HG02759 (cell line): ENCODE data around the gene PRELID1.
"Not testable (repeated sequence)": the region's sequence is repeated elsewhere in the genome, so short reads cannot be mapped to it uniquely, and the experiment has no call there.

Experiments used
- ATAC-seq: cut with Tn5 transposase; IDR thresholded peaks from one replicate; pipeline ENCODE4 v1.9.1; 2021; ENCODE audit warnings: mild to moderate bottlenecking, moderate library complexity; ENCODE audit not compliant: unreplicated experiment

Gene PRELID1, protein sequence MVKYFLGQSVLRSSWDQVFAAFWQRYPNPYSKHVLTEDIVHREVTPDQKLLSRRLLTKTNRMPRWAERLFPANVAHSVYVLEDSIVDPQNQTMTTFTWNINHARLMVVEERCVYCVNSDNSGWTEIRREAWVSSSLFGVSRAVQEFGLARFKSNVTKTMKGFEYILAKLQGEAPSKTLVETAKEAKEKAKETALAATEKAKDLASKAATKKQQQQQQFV

DNA sequence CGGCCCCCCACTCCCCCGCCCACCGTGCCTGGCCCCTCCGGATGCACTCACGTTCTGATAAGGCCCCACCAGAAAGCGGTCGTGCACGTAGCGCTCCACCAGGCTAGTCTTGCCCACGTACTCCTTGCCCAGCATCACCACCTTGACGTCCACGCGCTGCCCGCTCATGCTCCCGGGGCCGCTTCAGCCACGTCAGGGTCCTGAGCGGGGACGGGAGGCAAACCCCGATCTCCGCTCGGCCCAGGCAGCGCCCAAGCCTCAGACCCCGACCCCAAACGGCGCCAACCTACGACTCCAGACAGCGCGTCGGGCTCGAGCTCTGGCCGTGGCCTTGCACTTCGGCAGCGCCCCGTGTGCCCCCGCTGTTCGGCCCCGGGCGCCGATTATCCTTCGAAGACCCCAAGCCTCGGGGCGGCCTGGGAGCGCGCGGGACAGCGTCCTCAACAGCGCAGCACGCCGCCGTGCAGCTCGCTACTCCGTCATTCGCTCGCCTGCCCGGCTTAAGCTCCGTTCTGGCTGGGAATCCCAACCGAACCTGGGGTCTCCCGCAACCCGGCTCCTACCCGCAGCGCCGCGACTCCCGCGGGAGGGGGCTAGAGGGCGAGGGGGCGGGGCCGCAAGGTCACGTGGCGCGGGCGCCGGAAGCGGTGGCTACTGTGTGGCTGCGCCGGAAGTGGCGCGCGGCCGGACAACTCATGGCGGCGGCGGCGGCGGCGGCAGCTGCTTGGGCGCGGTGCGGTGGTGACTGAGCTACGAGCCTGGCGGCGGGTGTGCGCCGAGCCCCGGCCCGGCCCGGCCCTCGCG, at the start of gene PRELID1, which contains the start of gene RAB24:
PRELID1 (plus strand) TSS at position 679 of the 804 bp plus-strand sequence. CDS start 187 bp downstream, outside the sequence.
RAB24 (minus strand) TSS at position 599 of the 804 bp plus-strand sequence; CDS start at position 168, 431 bp downstream.
- ATAC-seq, result peak; percentile 63

DNA sequence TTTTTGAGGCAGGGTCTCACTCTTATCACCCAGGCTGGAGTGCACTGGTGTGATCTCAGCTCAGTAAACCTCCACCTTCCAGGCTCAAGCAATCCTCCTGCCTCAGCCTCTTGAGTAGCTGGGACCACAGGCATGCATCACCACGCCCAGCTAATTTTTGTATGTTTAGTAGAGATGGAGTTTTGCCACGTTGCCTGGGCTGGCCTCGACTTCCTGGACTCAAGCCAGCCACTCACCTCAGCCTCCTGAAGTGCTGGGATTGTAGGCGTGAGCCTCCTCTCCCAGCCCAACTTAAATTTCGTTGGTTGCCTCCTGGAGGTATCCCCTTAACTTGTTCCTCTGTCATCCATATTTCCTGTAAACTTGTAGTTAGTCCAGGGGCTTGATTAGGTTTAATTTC, 47.3 kb upstream of the PRELID1 start:
- no peak for ATAC-seq

DNA sequence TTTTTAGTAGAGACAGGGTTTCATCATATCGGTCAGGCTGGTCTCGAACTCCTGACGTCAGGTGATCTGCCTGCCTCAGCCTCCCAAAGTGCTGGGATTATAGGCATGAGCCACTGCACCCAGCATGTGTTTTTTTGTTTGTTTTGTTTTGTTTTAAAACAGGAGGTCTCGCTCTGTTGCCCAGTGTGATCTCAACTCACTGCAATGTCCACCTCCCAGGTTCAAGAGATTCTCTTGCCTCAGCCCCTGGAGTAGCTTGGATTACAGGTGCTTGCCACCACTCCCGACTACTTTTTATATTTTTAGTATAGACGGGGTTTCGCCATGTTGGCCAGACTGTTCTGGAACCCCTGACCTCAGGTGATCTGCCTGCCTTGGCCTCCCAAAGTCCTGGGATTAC, 44.9 kb upstream of the PRELID1 start:
- ATAC-seq, result not testable (repeated sequence)

DNA sequence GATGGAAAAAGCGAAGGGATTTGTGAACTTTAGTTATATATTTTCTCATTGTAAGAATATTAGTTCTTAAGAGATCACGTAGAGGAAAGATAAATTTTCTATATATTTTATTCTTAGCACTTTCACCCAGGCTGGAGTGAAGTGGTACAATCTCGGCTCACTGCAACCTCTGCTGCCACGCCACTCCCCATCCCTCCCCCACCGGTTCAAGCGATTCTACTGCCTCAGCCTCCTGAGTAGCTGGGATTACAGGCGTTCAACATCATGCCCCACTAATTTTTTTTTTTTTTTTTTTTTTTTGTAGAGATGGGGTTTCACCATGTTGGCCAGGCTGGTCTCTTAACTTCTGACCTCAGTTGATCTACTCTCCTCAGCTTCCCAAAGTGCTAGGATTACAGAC, 42.6 kb upstream of the PRELID1 start:
- ATAC-seq, result no peak

DNA sequence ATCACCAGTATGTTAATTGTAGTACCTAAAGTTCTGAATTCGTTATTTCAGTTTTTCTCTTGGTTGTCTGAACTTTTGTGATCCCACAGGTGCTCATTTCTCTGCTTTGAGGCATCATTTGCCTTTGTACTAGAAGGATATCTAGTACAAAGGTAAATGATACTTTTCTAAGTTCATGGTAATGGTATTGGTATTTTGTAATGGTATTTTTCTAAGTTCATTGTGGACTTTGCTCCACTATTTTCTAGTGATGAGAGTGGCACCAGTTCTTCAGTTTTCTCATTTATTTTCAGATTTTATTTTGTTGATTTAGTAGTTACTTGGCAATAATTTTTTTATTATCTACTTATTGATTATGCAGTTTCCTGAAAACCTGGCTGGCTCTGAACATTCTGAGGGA, 42.1 kb upstream of the PRELID1 start:
- ATAC-seq, result no peak

DNA sequence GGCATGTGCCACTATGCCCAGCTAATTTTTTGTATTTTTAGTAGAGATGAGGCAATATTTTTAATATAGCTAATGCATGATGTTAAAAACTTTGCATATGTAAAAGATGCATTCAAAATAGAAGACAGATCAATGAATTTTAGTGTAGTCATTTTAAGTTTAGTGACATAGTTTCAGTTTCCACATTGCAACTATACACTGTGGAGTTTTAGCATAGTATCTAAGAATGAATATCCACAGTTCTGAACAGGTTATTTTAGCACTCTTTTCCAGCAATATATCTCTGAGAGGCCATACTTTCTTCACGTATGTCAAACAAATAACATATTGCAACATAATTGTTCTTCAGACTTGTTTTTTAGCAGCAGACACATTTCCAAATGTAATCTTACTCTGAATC, 39.4 kb upstream of the PRELID1 start:
- no peak for ATAC-seq

DNA sequence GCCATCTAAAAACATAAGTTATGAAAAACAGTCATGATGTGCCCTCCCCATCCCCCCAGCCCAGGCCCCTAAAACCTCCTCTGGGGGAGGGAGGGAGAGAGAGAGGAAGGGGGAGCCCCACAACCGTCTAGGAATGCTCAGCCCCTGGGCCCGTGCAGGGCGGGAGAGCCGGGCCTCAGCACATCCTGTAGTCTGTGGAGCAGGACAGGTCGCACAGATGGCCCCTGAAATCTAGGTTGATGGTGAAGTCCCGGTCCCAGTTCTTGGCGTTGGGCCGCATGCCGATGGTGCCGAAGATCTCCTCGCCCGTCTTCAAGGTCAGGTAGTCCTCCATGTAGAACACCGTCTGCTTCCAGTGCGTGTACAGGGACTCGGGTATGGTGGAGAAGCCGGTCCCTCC, 38.2 kb upstream of the PRELID1 start:
- ATAC-seq, result no peak

DNA sequence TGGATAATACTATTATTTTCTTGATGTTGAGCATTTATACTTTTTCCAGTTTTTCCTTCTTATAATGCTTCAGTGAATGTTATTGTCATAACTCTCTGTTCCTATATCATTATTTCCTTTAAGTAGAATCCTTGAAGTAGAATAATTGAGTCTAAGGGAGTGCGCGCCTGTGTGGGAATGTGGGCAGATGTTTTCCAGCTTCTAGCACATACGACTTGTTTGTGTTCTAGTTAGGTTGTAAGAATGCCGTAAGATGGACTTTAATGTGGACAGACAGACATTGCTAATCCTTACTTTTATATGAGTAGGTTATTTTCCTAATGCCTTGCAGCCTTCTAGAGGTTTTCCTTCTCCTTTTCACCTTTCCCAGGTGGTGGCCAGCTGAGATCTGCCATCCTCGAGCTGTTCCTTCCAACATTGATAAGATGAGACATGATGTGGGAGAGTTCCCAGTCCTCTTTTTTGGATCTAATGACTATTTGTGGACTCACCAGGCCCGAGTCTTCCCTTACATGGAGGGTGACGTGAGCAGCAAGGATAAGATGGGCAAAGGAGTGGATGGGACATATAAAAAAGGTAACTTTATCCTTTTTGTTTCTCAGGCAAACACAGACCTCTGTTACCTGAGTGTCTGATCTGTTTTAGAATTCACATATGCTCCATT, 34.2 kb upstream of the PRELID1 start:
- no peak for ATAC-seq

DNA sequence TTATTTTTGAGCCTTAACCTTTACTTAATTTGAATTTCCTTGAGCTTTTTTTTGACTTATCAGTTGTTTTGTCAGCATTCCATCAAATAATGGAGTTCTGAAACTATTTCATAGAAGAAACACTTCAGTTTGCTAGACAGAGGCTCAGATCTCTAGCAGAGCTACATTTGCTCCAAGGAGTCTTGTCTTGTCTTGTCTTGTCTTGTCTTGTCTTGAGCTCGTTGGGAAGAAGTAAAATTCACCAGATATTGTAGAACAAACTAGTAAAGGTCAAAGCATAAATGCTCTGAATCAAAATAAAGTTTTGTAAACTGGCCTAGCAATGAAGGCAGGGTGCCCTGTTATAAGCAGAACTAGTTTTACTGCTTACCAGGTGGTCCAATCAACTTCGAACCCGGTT, 33.6 kb upstream of the PRELID1 start:
- no peak for ATAC-seq

DNA sequence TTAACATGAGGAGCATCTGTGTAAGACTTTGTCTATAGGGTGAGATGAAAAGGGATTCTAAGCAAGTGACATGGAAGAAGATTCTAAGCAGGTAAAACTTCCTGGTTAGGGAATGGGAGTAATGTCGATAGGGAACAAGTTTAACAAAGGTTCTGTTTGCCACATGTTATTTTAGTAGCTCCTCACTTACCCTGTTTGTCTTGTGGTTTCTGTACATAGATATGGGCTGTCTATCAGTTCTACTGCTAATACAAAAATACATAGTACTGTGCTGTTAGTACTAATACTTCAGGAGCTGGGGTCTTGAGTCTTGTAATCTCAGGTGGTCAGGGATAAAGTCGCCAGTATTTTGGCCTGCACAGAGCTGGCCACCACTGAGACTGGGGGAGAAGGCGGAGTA, 32.9 kb upstream of the PRELID1 start:
- no peak for ATAC-seq

DNA sequence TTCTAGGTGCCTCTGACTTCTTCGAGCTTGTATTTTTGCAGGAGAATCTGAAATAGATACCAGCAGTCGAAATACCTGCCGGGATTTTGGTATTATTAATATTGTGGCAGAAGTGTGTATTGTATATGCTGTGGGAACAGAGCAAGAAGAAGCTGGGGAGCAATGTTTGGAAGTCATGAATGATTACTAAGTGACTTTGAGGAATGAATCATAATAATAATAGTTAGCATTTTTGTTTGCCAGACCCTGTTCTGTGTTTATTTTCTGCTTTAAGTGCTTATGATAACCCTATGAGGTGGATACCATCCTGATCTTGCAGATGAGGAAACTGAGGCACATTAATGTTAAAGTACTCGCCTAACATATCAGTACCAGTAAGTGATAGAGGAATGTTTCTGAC, 32.5 kb upstream of the PRELID1 start:
- ATAC-seq, result no peak

DNA sequence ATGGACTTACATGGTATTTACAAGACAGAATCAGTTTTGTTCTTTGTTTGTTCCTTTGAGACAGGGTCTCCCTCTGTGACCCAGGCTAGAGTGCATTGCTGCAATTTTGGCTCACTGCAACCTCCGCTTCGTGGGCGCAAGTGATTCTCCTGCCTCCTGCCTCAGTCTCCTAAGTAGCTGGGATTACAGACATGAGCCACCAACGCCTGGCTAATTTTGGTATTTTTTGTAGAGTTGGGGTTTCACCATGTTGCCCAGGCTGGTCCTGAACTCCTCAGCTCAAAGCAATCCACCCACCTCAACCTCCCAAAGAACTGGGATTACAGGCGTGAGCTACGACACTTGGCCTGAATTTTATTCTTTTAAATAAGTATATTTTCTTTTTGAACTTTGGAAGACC, 27.7 kb upstream of the PRELID1 start:
- ATAC-seq, result no peak

DNA sequence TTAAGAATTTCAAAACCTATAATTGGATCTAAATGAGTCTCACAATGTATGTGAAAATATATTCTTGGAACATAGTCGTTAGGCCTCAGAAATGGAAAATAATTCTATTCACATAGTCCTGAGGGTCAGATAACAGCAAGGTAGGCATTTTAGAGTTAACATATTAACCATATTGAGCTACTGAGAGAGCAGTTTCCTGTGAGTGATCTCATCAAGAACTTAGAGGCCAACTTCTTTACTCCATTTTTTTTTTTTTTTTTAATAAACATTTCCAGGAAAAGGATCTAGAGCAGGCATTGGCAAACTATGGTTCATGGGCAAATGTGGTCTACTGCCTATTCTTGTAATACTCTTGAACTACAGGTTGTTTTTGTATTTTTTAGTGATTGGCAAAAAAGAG, 26.7 kb upstream of the PRELID1 start:
- no peak for ATAC-seq

DNA sequence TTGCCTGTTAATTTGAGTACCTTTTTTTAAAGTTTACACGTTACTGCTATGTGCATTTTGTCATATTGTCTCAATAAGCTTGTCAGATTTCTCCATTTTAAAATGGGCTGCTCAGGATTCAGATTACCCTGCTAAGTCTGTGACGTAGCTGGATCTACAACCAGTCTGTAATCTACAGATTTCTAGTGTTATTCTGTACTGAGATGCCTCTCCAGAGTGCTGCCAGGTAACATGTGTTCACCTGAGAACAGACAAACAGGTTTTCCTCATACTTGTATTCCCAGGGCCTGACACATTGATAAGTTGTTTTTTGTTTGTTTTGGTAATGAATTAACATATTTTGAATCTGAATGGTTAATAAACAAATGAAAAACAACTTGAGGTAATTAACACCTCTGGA, 15.4 kb upstream of the PRELID1 start:
- ATAC-seq, result no peak

DNA sequence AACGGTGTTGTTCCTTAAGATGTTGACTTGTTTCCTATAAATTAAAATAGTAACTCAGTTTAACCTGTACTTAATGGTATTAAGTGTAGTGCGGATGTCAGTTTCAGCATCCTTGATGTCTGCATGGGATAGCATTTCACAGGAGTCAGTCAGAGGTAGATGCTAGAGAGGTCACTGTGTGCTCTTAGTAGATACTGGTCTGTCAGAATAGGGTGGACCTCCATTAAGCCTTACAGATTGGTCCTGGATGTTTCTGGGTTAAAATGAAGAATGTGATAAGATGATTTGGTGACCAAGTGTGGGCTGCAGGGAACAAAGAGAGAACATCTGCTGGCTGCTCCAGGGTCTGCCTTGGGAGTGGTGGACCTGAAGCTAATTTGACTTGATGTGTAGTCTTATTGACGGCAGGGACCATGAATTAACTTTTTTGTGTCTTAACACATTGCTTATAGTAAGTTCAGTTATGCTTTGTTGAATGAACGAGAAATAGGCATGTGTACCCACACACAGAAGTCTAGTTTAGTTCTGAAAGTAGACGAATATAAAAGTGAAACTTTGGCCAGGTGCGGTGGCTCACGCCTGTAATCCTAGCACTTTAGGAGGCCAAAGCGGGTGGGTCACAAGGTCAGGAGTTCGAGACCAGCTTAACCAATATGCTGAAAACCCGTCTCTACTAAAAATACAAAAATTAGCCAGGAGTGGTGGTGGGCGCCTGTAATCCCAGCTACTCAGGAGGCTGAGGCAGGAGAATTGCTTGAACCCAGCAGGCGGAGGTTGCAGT, 12.6 kb upstream of the PRELID1 start:
- no peak for ATAC-seq

DNA sequence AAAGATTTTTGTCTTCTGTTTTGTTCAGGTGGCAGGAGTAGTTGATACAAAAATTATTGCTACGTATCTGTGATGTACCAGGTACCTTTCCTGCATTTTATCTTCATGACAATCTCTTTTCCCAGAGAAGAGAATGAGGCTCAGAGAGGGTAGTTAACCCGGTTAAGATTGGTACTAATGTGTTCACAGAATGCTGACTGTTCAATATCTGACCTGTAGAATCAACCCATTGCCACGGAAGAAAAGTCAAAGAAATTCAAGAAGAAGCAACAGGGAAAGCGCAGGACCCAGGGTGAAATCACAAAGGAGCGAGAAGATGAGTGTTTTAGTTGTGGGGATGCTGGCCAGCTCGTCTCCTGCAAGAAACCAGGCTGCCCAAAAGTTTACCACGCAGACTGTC, 11.9 kb upstream of the PRELID1 start:
- no peak for ATAC-seq

DNA sequence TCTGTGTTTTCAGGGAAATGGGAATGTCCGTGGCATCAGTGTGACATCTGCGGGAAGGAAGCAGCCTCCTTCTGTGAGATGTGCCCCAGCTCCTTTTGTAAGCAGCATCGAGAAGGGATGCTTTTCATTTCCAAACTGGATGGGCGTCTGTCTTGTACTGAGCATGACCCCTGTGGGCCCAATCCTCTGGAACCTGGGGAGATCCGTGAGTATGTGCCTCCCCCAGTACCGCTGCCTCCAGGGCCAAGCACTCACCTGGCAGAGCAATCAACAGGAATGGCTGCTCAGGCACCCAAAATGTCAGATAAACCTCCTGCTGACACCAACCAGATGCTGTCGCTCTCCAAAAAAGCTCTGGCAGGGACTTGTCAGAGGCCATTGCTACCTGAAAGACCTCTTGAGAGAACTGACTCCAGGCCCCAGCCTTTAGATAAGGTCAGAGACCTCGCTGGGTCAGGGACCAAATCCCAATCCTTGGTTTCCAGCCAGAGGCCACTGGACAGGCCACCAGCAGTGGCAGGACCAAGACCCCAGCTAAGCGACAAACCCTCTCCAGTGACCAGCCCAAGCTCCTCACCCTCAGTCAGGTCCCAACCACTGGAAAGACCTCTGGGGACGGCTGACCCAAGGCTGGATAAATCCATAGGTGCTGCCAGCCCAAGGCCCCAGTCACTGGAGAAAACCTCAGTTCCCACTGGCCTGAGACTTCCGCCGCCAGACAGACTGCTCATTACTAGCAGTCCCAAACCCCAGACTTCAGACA, 9.6 kb upstream of the PRELID1 start:
- ATAC-seq, result no peak

DNA sequence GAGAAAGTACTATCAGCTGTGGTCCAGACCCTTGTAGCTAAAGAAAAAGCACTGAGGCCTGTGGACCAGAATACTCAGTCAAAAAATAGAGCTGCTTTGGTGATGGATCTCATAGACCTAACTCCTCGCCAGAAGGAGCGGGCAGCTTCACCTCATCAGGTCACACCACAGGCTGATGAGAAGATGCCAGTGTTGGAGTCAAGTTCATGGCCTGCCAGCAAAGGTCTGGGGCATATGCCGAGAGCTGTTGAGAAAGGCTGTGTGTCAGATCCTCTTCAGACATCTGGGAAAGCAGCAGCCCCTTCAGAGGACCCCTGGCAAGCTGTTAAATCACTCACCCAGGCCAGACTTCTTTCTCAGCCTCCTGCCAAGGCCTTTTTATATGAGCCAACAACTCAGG, 9.0 kb upstream of the PRELID1 start:
- no peak for ATAC-seq

DNA sequence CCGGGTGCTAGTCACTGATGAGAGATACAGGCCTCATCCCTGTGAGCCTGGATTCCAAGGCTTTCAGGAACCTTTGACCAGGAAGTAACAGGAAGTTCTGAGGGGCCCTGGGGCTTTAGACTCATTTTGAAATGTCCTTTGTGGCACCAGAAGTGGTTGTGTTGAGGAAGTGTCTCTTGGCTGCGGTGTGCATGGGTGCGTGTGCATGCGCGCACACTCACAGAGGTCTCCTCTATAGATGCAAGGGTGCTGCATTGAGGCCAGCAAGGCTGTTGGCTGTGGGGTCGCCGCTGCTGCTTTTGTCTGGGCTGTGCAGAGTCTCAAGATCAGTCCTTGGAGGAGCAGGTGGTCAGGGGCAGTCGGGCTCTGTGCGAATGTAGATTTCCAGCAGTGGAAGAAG, 7.7 kb upstream of the PRELID1 start:
- ATAC-seq, result no peak

DNA sequence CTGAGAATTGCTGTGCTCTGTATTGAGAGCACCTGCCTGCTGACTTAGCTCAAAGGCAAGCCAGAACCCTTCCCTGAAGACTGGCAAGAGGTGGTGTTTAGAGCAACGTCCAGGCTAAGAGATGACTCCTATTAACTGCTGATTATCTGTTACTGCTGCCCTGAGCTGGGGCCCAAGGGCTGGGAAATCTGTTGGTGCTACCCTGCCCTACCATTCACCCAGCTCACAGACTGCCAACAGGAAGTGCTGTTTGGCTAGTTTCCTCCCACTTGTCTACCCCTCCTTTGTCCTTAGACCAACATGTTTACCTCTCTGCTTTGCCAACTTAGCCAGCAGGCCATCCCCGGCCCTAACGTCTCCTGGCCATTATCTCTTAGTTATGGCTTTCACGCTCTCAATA, 7.0 kb upstream of the PRELID1 start:
- no peak for ATAC-seq
